H1 (cell line): ENCODE results near the gene PRPF18. TPM values are rescaled to one million over a fixed set of nuclear protein-coding genes. Genes with fewer than 3 reads are reported as not detected.

ENCODE experiments used
- CTCF ChIA-PET: fragments of 300-600 bp; sonication (Branson Sonifier 250); formaldehyde crosslinking; loops from one replicate; lab custom pipeline; 2021; ENCODE audit not compliant: partially characterized antibody; lab: Charles Lee
- POLR2A ChIA-PET: fragments of 300-600 bp; sonication (Branson Sonifier 250); formaldehyde crosslinking; loops from one replicate; lab custom pipeline; 2021; ENCODE audit warnings: inconsistent platforms; ENCODE audit not compliant: partially characterized antibody; lab: Charles Lee
- DNase-seq, 2 experiments: peaks; one replicate each; pipeline versions ENCODE4 v3.0.0 to v3.0.0-alpha.2; 2010 to 2022; ENCODE audit warnings: low spot score in 2 of 2, low read depth in 1 of 2, mixed read lengths in 1 of 2
- FAIRE-seq: peaks from 2 replicates; lab custom pipeline; 2011; peaks lifted over from hg19 to GRCh38; lab: Jason Lieb, UNC
- H2AFZ ChIP-seq: 2 replicates; pipeline ENCODE4 v1.8.1; 2012; ENCODE audit warnings: low read length, inconsistent platforms
- H2AK5ac ChIP-seq: 2 replicates; pipeline ENCODE4 v1.6.1; 2013; ENCODE audit warnings: low read depth, low read length
- H2BK120ac ChIP-seq: replicated peaks from 2 replicates; pipeline ENCODE3; 2013; ENCODE audit warnings: low read depth, low read length, inconsistent platforms
- H2BK12ac ChIP-seq: 2 replicates; pipeline ENCODE4 v1.6.1; 2013; ENCODE audit warnings: low read depth, low read length
- H2BK15ac ChIP-seq: 2 replicates; pipeline ENCODE4 v1.6.1; 2013; ENCODE audit warnings: low read length
- H2BK20ac ChIP-seq: 2 replicates; pipeline ENCODE4 v1.6.1; 2013; ENCODE audit warnings: low read length
- H2BK5ac ChIP-seq: 2 replicates; pipeline ENCODE4 v1.6.1; 2013; ENCODE audit warnings: low read depth, low read length
- H3K14ac ChIP-seq: 2 replicates; pipeline ENCODE4 v1.6.1; 2013; ENCODE audit warnings: inconsistent platforms; ENCODE audit not compliant: insufficient read length
- H3K18ac ChIP-seq: 2 replicates; pipeline ENCODE4 v1.6.1; 2013; ENCODE audit warnings: low read length; ENCODE audit errors: extremely low read depth
- H3K23ac ChIP-seq: 2 replicates; pipeline ENCODE4 v1.6.1; 2013; ENCODE audit warnings: inconsistent platforms; ENCODE audit not compliant: insufficient read length
- H3K23me2 ChIP-seq: 2 replicates; pipeline ENCODE4 v1.6.1; 2013; ENCODE audit warnings: low read depth, low read length
- H3K27ac ChIP-seq: 2 replicates; pipeline ENCODE4 v1.6.1; 2011; ENCODE audit warnings: low read depth, low read length, inconsistent platforms
- H3K27me3 ChIP-seq, 4 experiments: replicated peaks in 1 of 4; 1 replicate in 1 of 4; 2 replicates in 3 of 4; pipeline versions ENCODE4 v1.6.1 to v1.8.1; 2011 to 2013; ENCODE audit warnings: low read length in 3 of 4, mild to moderate bottlenecking in 3 of 4, inconsistent platforms in 2 of 4, mixed read lengths in 2 of 4, moderate library complexity in 1 of 4; ENCODE audit not compliant: control insufficient read depth in 3 of 4, insufficient read depth in 3 of 4; ENCODE audit errors: extremely low read depth in 1 of 4
- H3K36me3 ChIP-seq, 4 experiments: 2 replicates each; pipeline versions ENCODE4 v1.6.1 to v1.8.1; 2011 to 2013; ENCODE audit warnings: mild to moderate bottlenecking in 4 of 4, low read length in 3 of 4, moderate library complexity in 2 of 4, control low read depth in 1 of 4, inconsistent platforms in 1 of 4; ENCODE audit not compliant: insufficient read depth in 4 of 4, control insufficient read depth in 2 of 4
- H3K4ac ChIP-seq: replicated peaks from 2 replicates; pipeline ENCODE3; 2013; ENCODE audit warnings: low read length, low read depth, mixed read lengths, inconsistent platforms; ENCODE audit not compliant: insufficient read length
- H3K4me1 ChIP-seq, 4 experiments: replicated peaks in 1 of 4; 1 replicate in 1 of 4; 2 replicates in 3 of 4; pipeline versions ENCODE4 v1.6.1 to v1.8.1; 2011 to 2013; ENCODE audit warnings: low read length in 3 of 4, inconsistent platforms in 2 of 4, mixed read lengths in 1 of 4; ENCODE audit not compliant: insufficient read depth in 4 of 4, control insufficient read depth in 3 of 4
- H3K4me2 ChIP-seq, 2 experiments: 2 replicates each; pipeline versions ENCODE4 v1.6.1 to v1.8.1; 2011 to 2013; ENCODE audit warnings: low read depth in 2 of 2, low read length in 2 of 2, control low read depth in 1 of 2, inconsistent platforms in 1 of 2, mild to moderate bottlenecking in 1 of 2; ENCODE audit not compliant: insufficient read depth in 1 of 2
- H3K4me3 ChIP-seq, 4 experiments: fragments of 200-600, 300-600 bp in 1 of 4; sonication (generic), shearing (Covaris generic), sonication (Bioruptor Twin) in 1 of 4; 2 replicates each; pipeline versions ENCODE4 v1.5.1 to v1.8.1; 2011 to 2016; ENCODE audit warnings: low read length in 4 of 4, low read depth in 3 of 4, control low read depth in 2 of 4, inconsistent platforms in 2 of 4, mild to moderate bottlenecking in 2 of 4, mixed read lengths in 1 of 4, moderate library complexity in 1 of 4; ENCODE audit not compliant: insufficient read depth in 2 of 4; ENCODE audit errors: extremely low read depth in 1 of 4
- H3K56ac ChIP-seq: replicated peaks from 2 replicates; pipeline ENCODE3; 2013; ENCODE audit warnings: low read depth, mild to moderate bottlenecking, mixed read lengths, low read length, inconsistent platforms; ENCODE audit not compliant: insufficient read length
- H3K79me1 ChIP-seq: 2 replicates; pipeline ENCODE4 v1.6.1; 2013; ENCODE audit warnings: low read depth, low read length, control low read depth
- H3K79me2 ChIP-seq, 2 experiments: 2 replicates each; pipeline versions ENCODE4 v1.6.1 to v1.8.1; 2012 to 2013; ENCODE audit warnings: low read length in 2 of 2, mild to moderate bottlenecking in 2 of 2, inconsistent platforms in 1 of 2; ENCODE audit not compliant: insufficient read depth in 2 of 2, control insufficient read depth in 1 of 2
- H3K9ac ChIP-seq, 4 experiments: replicated peaks in 1 of 4; 1 replicate in 1 of 4; 2 replicates in 3 of 4; pipeline versions ENCODE4 v1.6.1 to v1.8.1; 2011 to 2013; ENCODE audit warnings: low read depth in 3 of 4, low read length in 3 of 4, control low read depth in 2 of 4, mild to moderate bottlenecking in 2 of 4, moderate library complexity in 2 of 4, inconsistent platforms in 1 of 4; ENCODE audit errors: extremely low read depth in 1 of 4
- H3K9me3 ChIP-seq, 2 experiments: 2 replicates each; pipeline versions ENCODE4 v1.6.1 to v1.8.1; 2012 to 2013; ENCODE audit warnings: mild to moderate bottlenecking in 2 of 2, moderate library complexity in 2 of 2, control low read depth in 1 of 2, inconsistent platforms in 1 of 2, low read depth in 1 of 2, low read length in 1 of 2, mixed read lengths in 1 of 2; ENCODE audit not compliant: insufficient read depth in 2 of 2
- H4K20me1 ChIP-seq, 2 experiments: replicated peaks in 1 of 2; 2 replicates each; pipeline versions ENCODE3 to v1.8.1; 2011 to 2013; ENCODE audit warnings: inconsistent platforms in 2 of 2, low read length in 2 of 2, mild to moderate bottlenecking in 1 of 2; ENCODE audit not compliant: insufficient read depth in 2 of 2, control insufficient read depth in 1 of 2
- H4K5ac ChIP-seq: 2 replicates; pipeline ENCODE4 v1.6.1; 2013; ENCODE audit warnings: low read length, low read depth, mixed read lengths, inconsistent platforms; ENCODE audit not compliant: insufficient read length
- H4K8ac ChIP-seq: 2 replicates; pipeline ENCODE4 v1.8.0; 2013; ENCODE audit warnings: mild to moderate bottlenecking, moderate library complexity, low read length, inconsistent platforms; ENCODE audit not compliant: insufficient read depth; ENCODE audit errors: extremely low read depth
- H4K91ac ChIP-seq: replicated peaks from 2 replicates; pipeline ENCODE3; 2013; ENCODE audit warnings: low read length, mixed read lengths, inconsistent platforms; ENCODE audit not compliant: insufficient read length
- GABPA ChIP-seq: IDR thresholded peaks from 2 replicates; pipeline ENCODE4 v1.6.1; 2011; ENCODE audit warnings: mild to moderate bottlenecking, low read length, moderate library complexity, borderline replicate concordance; ENCODE audit not compliant: insufficient read depth
- SRF ChIP-seq: IDR thresholded peaks from 2 replicates; pipeline ENCODE4 v1.6.1; 2011; ENCODE audit warnings: mild to moderate bottlenecking, low read depth, low read length, moderate library complexity
- WGBS, 2 experiments: shearing (Covaris generic) in 1 of 2; methylation state at CpG; one replicate each; pipeline versions ENCODE4 v1.1.6 to v1.1.7; 2013 to 2015; ENCODE audit warnings: low lambda C conversion rate in 2 of 2, mixed read lengths in 2 of 2, inconsistent platforms in 1 of 2, low coverage in 1 of 2, missing lambda C conversion rate in 1 of 2; ENCODE audit not compliant: insufficient replicate concordance in 2 of 2, insufficient coverage in 1 of 2, insufficient read length in 1 of 2; ENCODE audit errors: extremely low coverage in 1 of 2, missing lambda C conversion rate in 1 of 2; 5-methylcytosine and 5-hydroxymethylcytosine counted together
- polyA plus RNA-seq, 7 experiments: library from polyadenylated mRNA; depleted of rRNA in 3 of 7; stranded (reverse) in 5 of 7; unstranded in 2 of 7; fragments of >200 nt in 5 of 7; fragments of 200-250 nt in 2 of 7; gene quantifications; 1 replicate in 5 of 7; 2 replicates in 1 of 7; 4 replicates in 1 of 7; pipeline versions ENCODE4 v1.2.1 to v1.2.3, GENCODE V29; 2011 to 2013; ENCODE audit warnings: missing spikeins in 2 of 7, mixed read lengths in 2 of 7
- total RNA-seq: library from RNA; stranded (reverse); fragmentation: NEBNext Ultra II Directional; extraction: Animal tissue kit (Norgen Biotek cat#: 25700); gene quantifications from 2 replicates; pipeline ENCODE4 v1.2.1, GENCODE V29; 2021
- TF ChIP-seq, protein P1 (sequence below): IDR thresholded peaks from 2 replicates; pipeline ENCODE4 v1.6.1; 2011; ENCODE audit warnings: low read length, improper control_type of control experiment

The PRPF18 gene
- total and polyA plus RNA-seq, 2 of the 8 experiments (the other 6 are each of a cell fraction or from before 2014, with no cell fraction given), result 3.8 to 12.6 TPM

DNA sequence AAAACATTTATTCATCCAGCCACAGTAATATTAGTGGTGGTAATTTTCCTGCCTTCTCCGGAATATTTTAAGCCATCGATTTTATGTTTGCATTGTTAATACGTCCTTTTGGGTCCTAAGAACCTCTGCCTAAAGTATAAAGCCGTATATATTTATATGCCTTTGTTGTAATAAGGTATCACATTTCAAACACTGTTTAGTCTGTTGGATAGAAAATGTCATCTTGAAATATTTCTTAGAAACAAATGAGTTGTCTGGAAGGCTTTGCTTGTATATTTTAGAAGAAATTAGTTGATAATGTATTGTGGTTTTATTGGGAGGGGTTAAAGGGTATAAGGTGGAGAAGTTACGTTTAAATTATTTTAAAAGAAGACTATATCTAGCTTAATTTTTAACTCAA, 11.1 kb downstream of the PRPF18 start:
- Histone ChIP-seq H4K91ac (no peak overlapping the region), H3K9ac (no peak overlapping the region), H4K5ac (no peak overlapping the region)
- TF ChIP-seq, protein P1, sequence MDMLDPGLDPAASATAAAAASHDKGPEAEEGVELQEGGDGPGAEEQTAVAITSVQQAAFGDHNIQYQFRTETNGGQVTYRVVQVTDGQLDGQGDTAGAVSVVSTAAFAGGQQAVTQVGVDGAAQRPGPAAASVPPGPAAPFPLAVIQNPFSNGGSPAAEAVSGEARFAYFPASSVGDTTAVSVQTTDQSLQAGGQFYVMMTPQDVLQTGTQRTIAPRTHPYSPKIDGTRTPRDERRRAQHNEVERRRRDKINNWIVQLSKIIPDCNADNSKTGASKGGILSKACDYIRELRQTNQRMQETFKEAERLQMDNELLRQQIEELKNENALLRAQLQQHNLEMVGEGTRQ, result no peak
- TF ChIP-seq SRF (no peak), GABPA (no peak)
- TF ChIP-seq, all 59 proteins: peak for 0
- no peak overlapping the region for H3K4ac ChIP-seq
- no peaks in the 10 kb centered on the region for H3K4me1 ChIP-seq
- no peak overlapping the region for H2BK12ac ChIP-seq
- DNase-seq, result no peak
- H2BK120ac ChIP-seq, result no peak overlapping the region
- no peaks in the 10 kb centered on the region for H3K79me1 ChIP-seq
- 85 to 100% methylated on average over 1 to 5 of the region's 5 CpGs for WGBS, 2 experiments
- H2AK5ac ChIP-seq, result no peak overlapping the region
- H3K9me3 ChIP-seq, result no peaks in the 10 kb centered on the region
- no peak overlapping the region for H2BK15ac ChIP-seq
- CTCF ChIA-PET, result interaction anchor here (0.8 to 2.3 kb wide), 3 partner anchors 10 to 225 kb away, joined by 3 to 6 read pairs (median 4); no protein-coding TSS in a partner anchor
- H3K56ac ChIP-seq, result no peak overlapping the region
- H3K4me2 ChIP-seq, result no peak overlapping the region
- no peaks in the 10 kb centered on the region for H3K27me3 ChIP-seq
- no peak overlapping the region for H3K18ac ChIP-seq
- H3K79me2 ChIP-seq, result no peaks in the 10 kb centered on the region
- POLR2A ChIA-PET, result no interaction called here
- no peak overlapping the region for H2BK5ac ChIP-seq
- peaks cover 0 to 3% of the 10 kb centered on the region in 2 experiments for H4K20me1 ChIP-seq
- H3K4me3 ChIP-seq, result no peak overlapping the region
- peaks cover 0 to 2% (median 0%) of the 10 kb centered on the region in 4 experiments; a peak in 1 of 8 replicates for H3K36me3 ChIP-seq
- no peak overlapping the region for H3K14ac ChIP-seq
- no peak overlapping the region for H3K23ac ChIP-seq
- no peaks in the 10 kb centered on the region for H3K23me2 ChIP-seq
- no peak overlapping the region for H4K8ac ChIP-seq
- no peak overlapping the region for H2BK20ac ChIP-seq
- no peak overlapping the region for H2AFZ ChIP-seq
- no peak for FAIRE-seq
- no peak overlapping the region for H3K27ac ChIP-seq
